ENCODE measurements around the gene UVRAG. TPM values are rescaled to one million over a fixed set of nuclear protein-coding genes. Genes with fewer than 3 reads are reported as not detected.

Gene UVRAG
- total and polyA plus RNA-seq, 2 experiments from 2014 or later: 21.6 to 34.0 TPM

GRCh38 chr11:75855206-75855605 lies 40.2 kb downstream of the UVRAG start:
- no peaks in the 10 kb centered on the region for H3K9me3 ChIP-seq (ENCODE audit: low read depth)
- peaks cover 16% of the 10 kb centered on the region for H3K4me1 ChIP-seq (ENCODE audit: low read depth)
- no peak overlapping the region for H3K4me3 ChIP-seq
- no peak for TF ChIP-seq CTCF (IDR thresholded peaks at IDR 0.05; ENCODE audit: low read depth, low read length)
- H3K36me3 ChIP-seq: no peaks in the 10 kb centered on the region
- no peak overlapping the region for H3K27ac ChIP-seq
- no peaks in the 10 kb centered on the region for H3K27me3 ChIP-seq
- DNase-seq (ENCODE audit: low read depth in 1 of 2, low spot score in 1 of 2): no peak

- no peaks in the 10 kb centered on the region for H3K9me3 ChIP-seq (ENCODE audit: low read depth)
- no peaks in the 10 kb centered on the region for H3K4me1 ChIP-seq (ENCODE audit: low read depth)
- no peak overlapping the region for H3K27ac ChIP-seq
- H3K4me3 ChIP-seq: no peak overlapping the region
- no peak for DNase-seq (ENCODE audit: low read depth in 1 of 2, low spot score in 1 of 2)
- TF ChIP-seq CTCF (IDR thresholded peaks at IDR 0.05; ENCODE audit: low read depth, low read length): no peak
- H3K36me3 ChIP-seq: no peaks in the 10 kb centered on the region
- H3K27me3 ChIP-seq: no peaks in the 10 kb centered on the region
Observed at GRCh38 chr11:75856912-75857311, 41.9 kb downstream of the UVRAG start.

GRCh38 chr11:75858042-75858441 lies 43.0 kb downstream of the UVRAG start:
- no peak for DNase-seq (ENCODE audit: low read depth in 1 of 2, low spot score in 1 of 2)
- no peaks in the 10 kb centered on the region for H3K27me3 ChIP-seq
- H3K9me3 ChIP-seq (ENCODE audit: low read depth): no peaks in the 10 kb centered on the region
- no peak overlapping the region for H3K4me3 ChIP-seq
- no peak overlapping the region for H3K27ac ChIP-seq
- no peaks in the 10 kb centered on the region for H3K36me3 ChIP-seq
- H3K4me1 ChIP-seq (ENCODE audit: low read depth): no peaks in the 10 kb centered on the region
- no peak for TF ChIP-seq CTCF (IDR thresholded peaks at IDR 0.05; ENCODE audit: low read depth, low read length)

- peak in 1 of 2 donors; percentile 85 for DNase-seq (ENCODE audit: low read depth in 1 of 2, low spot score in 1 of 2)
- no peaks in the 10 kb centered on the region for H3K36me3 ChIP-seq
- H3K27me3 ChIP-seq: no peaks in the 10 kb centered on the region
- H3K9me3 ChIP-seq (ENCODE audit: low read depth): no peaks in the 10 kb centered on the region
- no peaks in the 10 kb centered on the region for H3K4me1 ChIP-seq (ENCODE audit: low read depth)
- no peak overlapping the region for H3K4me3 ChIP-seq
- TF ChIP-seq CTCF (IDR thresholded peaks at IDR 0.05; ENCODE audit: low read depth, low read length): no peak
- no peak overlapping the region for H3K27ac ChIP-seq
Observed at GRCh38 chr11:75858613-75859012, 43.6 kb downstream of the UVRAG start.

GRCh38 chr11:75859614-75860013 lies 44.6 kb downstream of the UVRAG start:
- Histone ChIP-seq H3K27me3 (no peaks in the 10 kb centered on the region), H3K36me3 (no peaks in the 10 kb centered on the region), H3K4me1 (ENCODE audit: low read depth) (no peaks in the 10 kb centered on the region), H3K9me3 (ENCODE audit: low read depth) (no peaks in the 10 kb centered on the region), H3K27ac (no peak overlapping the region), H3K4me3 (no peak overlapping the region)
- no peak for DNase-seq (ENCODE audit: low read depth in 1 of 2, low spot score in 1 of 2)
- no peak for TF ChIP-seq CTCF (IDR thresholded peaks at IDR 0.05; ENCODE audit: low read depth, low read length)

- H3K9me3 ChIP-seq (ENCODE audit: low read depth): no peaks in the 10 kb centered on the region
- H3K27me3 ChIP-seq: no peaks in the 10 kb centered on the region
Observed at GRCh38 chr11:75862437-75862836, 47.4 kb downstream of the UVRAG start.

More at GRCh38 chr11:75862437-75862836, 47.4 kb downstream of the UVRAG start:
- no peaks in the 10 kb centered on the region for H3K36me3 ChIP-seq
- no peak overlapping the region for H3K4me3 ChIP-seq
- no peak for DNase-seq (ENCODE audit: low read depth in 1 of 2, low spot score in 1 of 2)
- no peak for TF ChIP-seq CTCF (IDR thresholded peaks at IDR 0.05; ENCODE audit: low read depth, low read length)
- no peak overlapping the region for H3K27ac ChIP-seq
- peaks cover 7% of the 10 kb centered on the region for H3K4me1 ChIP-seq (ENCODE audit: low read depth)

Data from cardiac muscle cell (in vitro differentiated cells and primary cell).